ENCODE results near the gene KATNIP.
A peak's percentile ranks its signal among the peaks of the same experiment; 100 is the strongest.

The KATNIP gene

GRCh38 chr16:27549746-27550581 lies at the start of gene KATNIP, which contains the start of gene GTF3C1:
TSS of gene KATNIP (plus strand) at chr16:27550144. CDS start at chr16:27550171, 27 bp downstream.
TSS of gene GTF3C1 (minus strand) at chr16:27549913. CDS start at chr16:27549890, 23 bp downstream.
- peak; percentile 98 for DNase-seq

GRCh38 chr16:27500801-27501200 lies 49.1 kb upstream of the KATNIP start:
- DNase-seq = no peak

- no peak for DNase-seq
Measured at GRCh38 chr16:27503662-27504061, 46.3 kb upstream of the KATNIP start.

- no peak for DNase-seq
Measured at GRCh38 chr16:27505297-27506236, 44.4 kb upstream of the KATNIP start.

- DNase-seq = no peak
Measured at GRCh38 chr16:27506771-27507170, 43.2 kb upstream of the KATNIP start.

- DNase-seq = no peak
Measured at GRCh38 chr16:27508476-27508875, 41.5 kb upstream of the KATNIP start.

- DNase-seq = no peak
Measured at GRCh38 chr16:27511657-27512448, 38.1 kb upstream of the KATNIP start.

- no peak for DNase-seq
Measured at GRCh38 chr16:27514806-27515205, 35.1 kb upstream of the KATNIP start.

- DNase-seq = no peak
Measured at GRCh38 chr16:27515874-27516353, 34.0 kb upstream of the KATNIP start.

GRCh38 chr16:27516365-27516764 lies 33.6 kb upstream of the KATNIP start:
- no peak for DNase-seq

- no peak for DNase-seq
Measured at GRCh38 chr16:27517664-27518063, 32.3 kb upstream of the KATNIP start.

- no peak for DNase-seq
Measured at GRCh38 chr16:27518226-27518625, 31.7 kb upstream of the KATNIP start.

GRCh38 chr16:27520982-27521673 lies 28.8 kb upstream of the KATNIP start:
- no peak for DNase-seq

GRCh38 chr16:27522173-27522707 lies 27.7 kb upstream of the KATNIP start:
- no peak for DNase-seq

- DNase-seq = no peak
Measured at GRCh38 chr16:27526180-27526579, 23.8 kb upstream of the KATNIP start.

GRCh38 chr16:27528294-27528693 lies 21.6 kb upstream of the KATNIP start:
- no peak for DNase-seq

- DNase-seq = no peak
Measured at GRCh38 chr16:27529962-27530361, 20.0 kb upstream of the KATNIP start.

- DNase-seq = no peak
Measured at GRCh38 chr16:27531186-27531585, 18.8 kb upstream of the KATNIP start.

- no peak for DNase-seq
Measured at GRCh38 chr16:27531826-27532800, 17.8 kb upstream of the KATNIP start.

GRCh38 chr16:27534256-27534655 lies 15.7 kb upstream of the KATNIP start:
- no peak for DNase-seq

All from GDM1 (cell line).